Aorta (tissue), 5 donors: ENCODE results near the gene NOL4L. TPM values are rescaled to one million over a fixed set of nuclear protein-coding genes. Genes with fewer than 3 reads are reported as not detected.
A peak's percentile ranks its signal among the peaks of the same experiment; 100 is the strongest.

ENCODE experiments used
- ATAC-seq: fragments of 200-7000 bp; cut with Tn5 transposase; one replicate; pipeline ENCODE4 v1.9.1; 2022; ENCODE audit warnings: moderate library complexity; ENCODE audit not compliant: low FRiP score
- DNase-seq, 2 donors: peaks; one replicate each; pipeline ENCODE4 v3.0.0-alpha.2; 2020
- H3K27ac ChIP-seq, 2 donors: one replicate each; pipeline ENCODE4 v1.5.1; 2013; ENCODE audit warnings: low read length in 2 of 2, mild to moderate bottlenecking in 2 of 2, moderate library complexity in 2 of 2, control low read depth in 1 of 2, inconsistent platforms in 1 of 2, low read depth in 1 of 2
- H3K27me3 ChIP-seq, 2 donors: one replicate each; pipeline ENCODE4 v1.6.1; 2013; ENCODE audit warnings: control low read depth in 1 of 2, low read length in 1 of 2, mild to moderate bottlenecking in 1 of 2, moderate library complexity in 1 of 2; ENCODE audit not compliant: insufficient read depth in 2 of 2, control insufficient read depth in 1 of 2
- H3K36me3 ChIP-seq, 2 donors: one replicate each; pipeline ENCODE4 v1.6.1; 2013; ENCODE audit warnings: control low read depth in 1 of 2, low read length in 1 of 2, mild to moderate bottlenecking in 1 of 2; ENCODE audit not compliant: insufficient read depth in 2 of 2, control insufficient read depth in 1 of 2
- H3K4me1 ChIP-seq, 2 donors: one replicate each; pipeline ENCODE4 v1.6.1; 2013; ENCODE audit warnings: low read length in 2 of 2, control low read depth in 1 of 2, mild to moderate bottlenecking in 1 of 2, moderate library complexity in 1 of 2; ENCODE audit not compliant: insufficient read depth in 2 of 2, control insufficient read depth in 1 of 2
- H3K4me3 ChIP-seq, 2 donors: one replicate each; pipeline ENCODE4 v1.5.1; 2013; ENCODE audit warnings: low read length in 2 of 2, control low read depth in 1 of 2, mild to moderate bottlenecking in 1 of 2
- H3K9me3 ChIP-seq: one replicate; pipeline ENCODE4 v1.6.1; 2013; ENCODE audit warnings: mild to moderate bottlenecking, low read length; ENCODE audit not compliant: control insufficient read depth
- WGBS, 2 donors: extraction: QIAGEN DNeasy Blood & Tissue Kit; methylation state at CpG; one replicate each; pipeline ENCODE4 v1.1.7; 2013; 5-methylcytosine and 5-hydroxymethylcytosine counted together
- intact Hi-C, 2 donors: fragments of 100-400 bp; cut with DNase I; formaldehyde crosslinking; loops; one replicate each; pipeline versions ENCODE4 v1.14.2 to v1.15.0; 2022
- polyA plus RNA-seq, 2 donors: library from polyadenylated mRNA; stranded (reverse); fragments of 200-250 nt; gene quantifications; one replicate each; pipeline ENCODE4 v1.2.3, GENCODE V29; 2013
- total RNA-seq, 2 donors: library from RNA; stranded (reverse); fragmentation: NEBNext Ultra II Directional; extraction: Animal tissue kit (Norgen Biotek cat#: 25700); gene quantifications; one replicate each; pipeline ENCODE4 v1.2.1, GENCODE V29; 2021
- donor health status: healthy with polysubstance abuse.
- donor health status: Bipolar disorder and iron deficiency.
- donor health status: DM: no; HTN: no; CAD: no.
- donor health status: DM: no; HTN: no; CAD: no.
- donor health status: DM: yes; HTN: yes; CAD: no.

The NOL4L gene
- total and polyA plus RNA-seq, 4 donors, result 2.3 to 29.5 (median 8.0) TPM

DNA sequence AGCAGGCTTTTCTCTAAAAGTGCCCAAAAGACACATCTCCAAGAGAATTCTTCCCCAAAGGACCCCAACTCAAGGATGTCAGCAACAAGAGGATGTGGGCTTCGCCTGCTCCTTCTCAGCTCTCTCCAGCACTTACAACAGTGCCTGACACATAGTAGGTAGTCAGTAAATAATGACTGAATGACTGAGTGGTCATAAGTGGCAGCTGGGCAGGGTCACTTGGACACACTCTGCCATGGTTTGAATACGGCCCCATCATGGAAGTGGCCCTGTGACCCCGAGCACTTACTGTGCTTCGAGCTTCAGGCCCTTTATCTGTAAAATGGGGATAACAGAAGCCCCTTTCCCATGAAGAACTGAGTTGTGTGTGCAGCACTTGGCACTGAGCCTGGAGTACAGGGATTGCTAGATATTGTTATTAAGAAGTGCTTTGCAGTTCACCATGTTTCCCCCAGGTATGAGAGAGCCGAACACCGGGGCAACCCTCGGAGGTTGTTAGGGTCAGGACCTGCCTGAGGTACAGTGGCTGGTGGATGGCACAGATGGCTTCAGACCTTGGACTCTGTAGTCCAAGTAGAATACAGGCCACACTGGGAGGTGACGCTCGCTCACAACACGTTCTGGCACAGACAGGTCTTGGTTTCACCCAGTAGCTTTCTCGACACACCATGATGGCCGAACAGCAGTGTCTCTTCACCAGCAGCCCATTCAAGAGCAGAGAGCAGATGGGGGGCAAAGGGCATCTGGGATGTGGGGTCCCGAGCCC is 56.0 kb downstream of the NOL4L start:
- no peaks in the 10 kb centered on the region for H3K36me3 ChIP-seq
- 95 to 96% methylated on average over 13 of the region's 13 CpGs for WGBS, 2 donors
- H3K27me3 ChIP-seq, result no peaks in the 10 kb centered on the region
- intact Hi-C loops, result loop anchor here in 1 of 2 donors (10.0 kb wide), 1 partner anchor 246 kb away; no protein-coding TSS in a partner anchor
- no peak for DNase-seq
- H3K27ac ChIP-seq, result no peak overlapping the region
- H3K4me3 ChIP-seq, result no peak overlapping the region
- no peaks in the 10 kb centered on the region for H3K9me3 ChIP-seq
- no peaks in the 10 kb centered on the region for H3K4me1 ChIP-seq
- ATAC-seq, result no peak

DNA sequence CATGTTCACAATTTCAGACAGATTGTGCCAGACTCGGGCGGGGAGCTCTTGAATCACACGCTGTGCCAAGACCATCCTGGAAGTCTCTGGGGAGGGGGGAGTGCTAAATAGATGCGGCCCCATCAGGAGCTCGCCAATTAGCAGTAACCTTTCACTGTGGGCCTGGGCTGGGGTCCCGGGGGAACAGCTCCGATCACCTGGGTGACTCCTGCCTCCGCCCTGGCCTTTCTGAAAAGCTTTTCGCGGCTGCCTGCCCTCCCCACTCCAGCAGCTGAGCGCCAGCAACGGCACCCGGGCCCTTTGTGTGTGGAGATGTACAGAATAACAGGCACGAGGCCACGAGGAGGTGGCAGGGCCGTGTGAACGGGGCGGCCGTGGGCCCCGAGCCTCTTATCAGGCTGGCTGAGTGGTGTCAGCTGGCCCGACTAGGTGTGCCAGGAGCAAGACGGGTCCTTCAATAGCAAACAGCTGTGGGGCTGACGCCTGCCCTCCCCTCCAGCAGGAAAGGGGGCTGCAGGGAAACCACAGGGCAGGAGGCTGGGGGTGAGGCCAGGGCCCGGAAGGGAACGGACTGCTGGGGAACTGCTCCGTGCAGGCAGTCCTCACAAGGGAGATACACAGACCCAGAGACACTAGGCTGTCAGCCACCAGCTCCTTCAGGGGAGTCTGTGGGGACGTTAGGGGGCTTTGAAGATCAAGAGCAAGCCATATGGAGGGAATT is 56.8 kb downstream of the NOL4L start:
- H3K27ac ChIP-seq, result no peak overlapping the region
- 60 to 66% methylated on average over 27 of the region's 27 CpGs for WGBS, 2 donors
- DNase-seq, result no peak
- no peak for ATAC-seq
- no peaks in the 10 kb centered on the region for H3K27me3 ChIP-seq
- H3K9me3 ChIP-seq, result no peaks in the 10 kb centered on the region
- no peaks in the 10 kb centered on the region for H3K36me3 ChIP-seq
- intact Hi-C loops, result loop anchor here in 1 of 2 donors (10.0 kb wide), 1 partner anchor 246 kb away; no protein-coding TSS in a partner anchor
- no peak overlapping the region for H3K4me3 ChIP-seq
- no peaks in the 10 kb centered on the region for H3K4me1 ChIP-seq

DNA sequence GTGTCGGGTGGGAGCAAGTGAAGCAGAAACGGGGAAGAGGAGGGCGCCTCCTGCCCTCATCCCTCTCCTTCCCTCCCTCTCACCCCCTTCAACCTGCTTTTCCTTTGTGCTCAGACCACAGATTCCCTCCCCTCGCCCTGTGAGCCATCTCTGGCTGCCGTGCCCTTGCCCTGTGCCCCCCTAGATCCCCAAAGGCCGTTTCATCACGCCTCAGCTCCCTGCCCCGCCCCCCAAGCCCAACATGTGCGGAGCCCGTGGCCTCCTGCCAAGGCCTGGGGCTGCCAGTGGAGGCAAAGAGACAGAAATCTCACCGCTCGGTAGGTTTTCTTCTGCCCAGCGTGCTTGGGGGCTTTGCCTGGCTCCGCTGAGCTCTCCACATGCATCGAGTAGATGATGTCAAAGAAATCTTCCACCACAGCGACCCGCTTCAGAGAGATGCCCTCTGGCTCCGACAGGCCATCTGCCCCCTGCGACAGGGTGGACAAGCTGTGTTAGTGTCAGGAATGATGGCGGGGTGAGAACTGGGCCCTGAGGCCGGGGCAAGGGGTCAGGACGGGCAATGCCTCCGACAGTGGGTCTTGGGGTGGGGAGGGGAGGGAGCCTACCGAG is 57.6 kb downstream of the NOL4L start:
- H3K36me3 ChIP-seq, result no peaks in the 10 kb centered on the region
- H3K27ac ChIP-seq, result no peak overlapping the region
- no peaks in the 10 kb centered on the region for H3K4me1 ChIP-seq
- intact Hi-C loops, result loop anchor here in 1 of 2 donors (10.0 kb wide), 1 partner anchor 247 kb away; no protein-coding TSS in a partner anchor
- no peaks in the 10 kb centered on the region for H3K9me3 ChIP-seq
- H3K27me3 ChIP-seq, result no peaks in the 10 kb centered on the region
- ATAC-seq (no peak), DNase-seq (no peak)
- H3K4me3 ChIP-seq, result no peak overlapping the region
- WGBS, 2 donors, result 68 to 70% methylated on average over 24 of the region's 24 CpGs

DNA sequence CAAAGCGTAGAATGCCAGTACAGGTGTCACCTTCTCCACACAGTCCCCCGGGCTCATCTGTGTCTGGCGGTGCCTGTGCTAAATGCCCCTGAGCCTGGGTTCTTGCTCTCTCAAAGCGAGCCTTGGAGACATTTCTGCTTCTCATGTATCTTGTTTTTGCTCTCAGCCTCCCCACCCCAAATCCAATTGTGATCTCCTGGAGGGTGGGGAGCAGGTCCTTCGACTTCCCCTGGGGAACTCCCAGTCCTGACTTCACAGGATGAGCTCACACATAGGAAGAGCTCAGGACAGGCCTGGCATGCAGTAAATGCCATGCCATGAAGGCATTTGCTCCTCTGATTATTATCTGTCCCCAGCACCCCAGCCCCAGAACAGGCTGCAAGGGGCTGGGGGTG is 58.1 kb downstream of the NOL4L start:
- intact Hi-C loops, result loop anchor here in 1 of 2 donors (10.0 kb wide), 1 partner anchor 248 kb away; no protein-coding TSS in a partner anchor
- ATAC-seq, result no peak
- Histone ChIP-seq H3K36me3 (no peaks in the 10 kb centered on the region), H3K4me3 (no peak overlapping the region), H3K9me3 (no peaks in the 10 kb centered on the region), H3K27ac (no peak overlapping the region), H3K4me1 (no peaks in the 10 kb centered on the region), H3K27me3 (no peaks in the 10 kb centered on the region)
- DNase-seq, result no peak
- WGBS, 2 donors, result 96 to 97% methylated on average over 5 of the region's 5 CpGs

DNA sequence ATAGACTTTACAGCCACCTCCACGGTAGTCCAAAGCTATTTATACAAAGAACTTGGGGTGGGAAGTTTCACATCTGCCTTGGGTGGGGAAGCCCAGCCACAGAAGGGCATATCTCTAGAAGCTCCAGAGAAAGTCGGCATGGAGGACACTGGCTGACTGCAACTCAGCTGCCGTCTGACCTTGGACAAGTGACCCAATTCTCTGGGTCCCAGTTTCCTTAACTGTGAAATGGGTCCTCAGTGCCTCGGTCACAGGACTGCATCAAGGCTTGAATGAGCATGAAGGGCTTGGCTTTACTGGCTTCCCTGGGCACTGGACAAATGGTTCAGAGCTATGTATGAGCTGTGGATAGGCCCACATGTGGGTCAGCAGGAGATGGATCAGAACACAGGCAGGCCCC is 58.6 kb downstream of the NOL4L start:
- 81 to 91% methylated on average over 4 of the region's 4 CpGs for WGBS, 2 donors

DNA sequence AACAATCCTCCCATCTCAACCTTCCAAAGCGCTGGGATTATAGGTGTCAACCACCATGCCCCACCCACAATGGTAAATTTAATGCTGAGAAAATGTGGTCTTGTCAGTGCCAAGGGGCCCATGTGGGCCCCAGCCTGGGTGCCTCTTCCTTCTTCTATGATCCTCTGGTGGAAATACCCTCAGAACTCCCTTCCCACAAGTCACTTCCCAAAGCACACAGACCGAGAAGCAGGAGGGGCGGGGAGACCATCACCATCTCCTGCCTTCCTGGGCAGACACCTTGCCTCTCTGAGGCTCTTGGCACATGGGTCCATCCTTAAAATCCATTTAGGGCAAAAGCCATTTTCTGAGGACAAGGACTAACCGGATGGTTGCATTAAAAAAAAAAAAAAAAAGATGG is 59.0 kb downstream of the NOL4L start:
- intact Hi-C loops, result loop anchor here in 1 of 2 donors (10.0 kb wide), 1 partner anchor 249 kb away; no protein-coding TSS in a partner anchor
- peak; percentile 10 to 28 for DNase-seq
- no peaks in the 10 kb centered on the region for H3K27me3 ChIP-seq
- no peaks in the 10 kb centered on the region for H3K4me1 ChIP-seq
- H3K36me3 ChIP-seq, result no peaks in the 10 kb centered on the region
- WGBS, 2 donors, result 97 to 98% methylated on average over 4 of the region's 4 CpGs
- no peak overlapping the region for H3K27ac ChIP-seq
- no peak for ATAC-seq
- H3K4me3 ChIP-seq, result no peak overlapping the region
- H3K9me3 ChIP-seq, result no peaks in the 10 kb centered on the region

More for the DNA sequence above, 58.6 kb downstream of the NOL4L start:
- ATAC-seq (no peak), DNase-seq (peak; percentile 4 to 31)
- H3K4me1 ChIP-seq, result no peaks in the 10 kb centered on the region
- no peaks in the 10 kb centered on the region for H3K36me3 ChIP-seq
- no peak overlapping the region for H3K4me3 ChIP-seq
- H3K9me3 ChIP-seq, result no peaks in the 10 kb centered on the region
- H3K27me3 ChIP-seq, result no peaks in the 10 kb centered on the region
- intact Hi-C loops, result loop anchor here in 1 of 2 donors (10.0 kb wide), 1 partner anchor 248 kb away; no protein-coding TSS in a partner anchor
- no peak overlapping the region for H3K27ac ChIP-seq

DNA sequence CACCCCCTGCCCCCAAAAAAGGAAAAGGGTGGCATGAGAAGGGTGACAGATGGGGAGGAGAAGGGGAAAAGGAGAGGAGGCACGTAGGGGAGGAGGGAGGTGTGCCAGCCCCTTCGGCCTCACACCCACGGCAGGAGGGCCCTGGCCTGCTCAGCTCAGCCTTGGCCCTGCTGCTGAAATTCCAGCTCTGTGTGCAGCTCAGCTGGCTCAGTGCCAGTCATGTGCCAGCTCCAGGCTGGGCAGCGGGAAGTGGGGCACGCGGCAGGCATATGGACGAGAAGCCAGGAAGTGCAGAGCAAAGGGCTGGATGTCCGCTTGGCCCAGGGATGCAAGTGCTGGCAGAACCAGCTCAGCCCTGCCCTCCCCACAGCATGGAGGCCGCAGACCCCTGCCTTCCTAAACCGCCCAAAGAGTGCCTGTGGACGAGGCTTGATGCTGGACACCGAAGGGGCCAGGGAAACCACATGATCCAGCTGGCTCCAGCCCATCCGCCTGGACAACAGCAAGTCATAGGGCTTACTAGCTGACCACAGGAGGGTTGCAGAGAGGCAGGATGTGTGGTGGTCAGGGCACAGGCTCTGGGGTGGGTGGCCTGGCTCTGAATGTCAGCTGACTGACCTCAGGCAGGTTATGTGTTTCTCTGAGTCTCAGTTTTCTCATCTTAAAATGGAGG is 60.2 kb downstream of the NOL4L start:
- no peaks in the 10 kb centered on the region for H3K27me3 ChIP-seq
- no peak overlapping the region for H3K4me3 ChIP-seq
- H3K4me1 ChIP-seq, result no peaks in the 10 kb centered on the region
- no peak overlapping the region for H3K27ac ChIP-seq
- 10 to 14% methylated on average over 13 of the region's 13 CpGs for WGBS, 2 donors
- ATAC-seq (peak; percentile 42), DNase-seq (peak; percentile 90 to 92)
- no peaks in the 10 kb centered on the region for H3K9me3 ChIP-seq
- intact Hi-C loops, result loop anchor here (5.0 to 10.0 kb wide), 2 partner anchors 250 to 252 kb away; no protein-coding TSS in a partner anchor
- no peaks in the 10 kb centered on the region for H3K36me3 ChIP-seq

DNA sequence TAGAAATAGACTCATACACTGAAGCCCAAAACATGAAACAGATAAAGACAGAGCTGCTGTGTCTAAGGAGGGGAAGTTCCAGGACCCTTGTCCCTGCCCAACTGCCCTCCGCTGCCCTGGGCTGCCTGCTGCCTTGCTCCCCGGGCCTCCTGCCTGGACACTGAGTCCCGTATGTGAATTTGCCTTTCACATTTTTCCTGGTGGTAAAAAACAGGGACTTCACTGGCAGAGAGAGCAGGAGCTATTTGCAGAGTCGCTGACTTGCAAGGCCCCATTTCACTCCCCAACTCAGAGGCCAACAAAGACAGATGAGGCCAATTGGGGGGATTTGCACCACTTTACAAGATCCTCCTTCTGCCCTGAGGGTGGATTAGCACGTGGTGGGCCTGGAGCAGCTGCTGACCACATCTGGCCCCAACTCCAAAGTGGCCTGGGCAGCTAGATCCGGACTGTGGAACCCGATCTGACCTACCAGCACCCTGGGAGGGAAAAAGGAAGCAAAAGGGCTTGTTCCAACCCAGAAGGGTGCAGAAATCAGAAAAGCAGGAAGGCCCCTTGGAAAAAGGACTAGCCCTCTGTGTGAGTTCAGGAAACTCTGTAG is 61.4 kb downstream of the NOL4L start:
- ATAC-seq, result no peak
- no peaks in the 10 kb centered on the region for H3K9me3 ChIP-seq
- intact Hi-C loops, result loop anchor here (2.0 to 10.0 kb wide), 3 partner anchors 129 to 254 kb away; no protein-coding TSS in a partner anchor
- no peaks in the 10 kb centered on the region for H3K4me1 ChIP-seq
- H3K4me3 ChIP-seq, result no peak overlapping the region
- no peak overlapping the region for H3K27ac ChIP-seq
- DNase-seq, result peak; percentile 44 to 47
- no peaks in the 10 kb centered on the region for H3K27me3 ChIP-seq
- 77 to 78% methylated on average over 7 of the region's 7 CpGs for WGBS, 2 donors
- no peaks in the 10 kb centered on the region for H3K36me3 ChIP-seq
